K562 (cell line): ENCODE data around the gene PHLDB1. TPM values are rescaled to one million over a fixed set of nuclear protein-coding genes. Genes with fewer than 3 reads are reported as not detected.

Experiments used
- ATAC-seq: fragments of 200-7000 bp; cut with Tn5 transposase; 3 replicates; pipeline ENCODE4 v1.9.1; 2020; ENCODE audit warnings: moderate library complexity
- BruUV-seq: library from RNA; stranded (reverse); fragments of 400-500 nt; replicated peaks from 2 replicates; lab custom pipeline; 2021; lab: Mats Ljungman, UMichigan
- CTCF ChIA-PET: fragments of 300-600 bp; formaldehyde crosslinking; extraction: SDS; loops from one replicate; lab custom pipeline; 2021; ENCODE audit warnings: low intra/inter-chr PET ratio; lab: Yijun Ruan, JAX
- POLR2A ChIA-PET: fragments of 300-600, 350-650 bp; sonication (Branson Sonifier 250); formaldehyde crosslinking; extraction: SDS; loops from one replicate; lab custom pipeline; 2021; ENCODE audit warnings: antibody characterized with exemption, inconsistent platforms; lab: Yijun Ruan, JAX
- DNase-seq, 4 experiments: peaks; one replicate each; pipeline versions ENCODE4 v3.0.0 to v3.0.0-alpha.2; 2011 to 2018; ENCODE audit warnings: low spot score in 3 of 4, mixed read lengths in 3 of 4; ENCODE audit errors: extremely low read depth in 1 of 4
- FAIRE-seq: peaks from 2 replicates; lab custom pipeline; 2011; peaks lifted over from hg19 to GRCh38; lab: Jason Lieb, UNC
- H2AFZ ChIP-seq: 2 replicates; pipeline ENCODE4 v1.6.0; 2011; ENCODE audit warnings: low read depth, low read length, control low read depth, inconsistent platforms
- H3K27ac ChIP-seq: fragments of 200-600 bp; 3 replicates; pipeline ENCODE4 v1.8.0; 2011; ENCODE audit warnings: low read depth, mild to moderate bottlenecking, control low read depth, inconsistent platforms, low read length, moderate library complexity, mixed read lengths; ENCODE audit errors: extremely low read depth
- H3K27me3 ChIP-seq, 2 experiments: fragments of 300-600 bp in 1 of 2; 2 replicates in 1 of 2; 3 replicates in 1 of 2; pipeline versions ENCODE4 v1.6.0 to v1.8.0; 2011; ENCODE audit warnings: inconsistent platforms in 2 of 2, low read length in 2 of 2, mild to moderate bottlenecking in 1 of 2, mixed read lengths in 1 of 2, moderate library complexity in 1 of 2; ENCODE audit not compliant: control insufficient read depth in 2 of 2, insufficient read depth in 2 of 2
- H3K36me3 ChIP-seq: fragments of 300-600 bp; 3 replicates; pipeline ENCODE4 v1.8.0; 2011; ENCODE audit warnings: mild to moderate bottlenecking, low read length, inconsistent platforms; ENCODE audit not compliant: control insufficient read depth, insufficient read depth
- H3K4me1 ChIP-seq, 2 experiments: fragments of 200-600 bp in 1 of 2; replicated peaks in 1 of 2; 2 replicates in 1 of 2; 3 replicates in 1 of 2; pipeline versions ENCODE4 v1.5.1 to v1.8.0; 2011; ENCODE audit warnings: inconsistent platforms in 2 of 2, low read length in 2 of 2, mild to moderate bottlenecking in 1 of 2, mixed read lengths in 1 of 2, moderate library complexity in 1 of 2; ENCODE audit not compliant: control insufficient read depth in 2 of 2, insufficient read depth in 2 of 2
- H3K4me2 ChIP-seq: 2 replicates; pipeline ENCODE4 v1.6.1; 2011; ENCODE audit warnings: low read length, control low read depth, inconsistent platforms, mixed read lengths; ENCODE audit not compliant: insufficient read depth
- H3K4me3 ChIP-seq: fragments of 200-600 bp; sonication (generic), shearing (Covaris generic); 2 replicates; pipeline ENCODE4 v1.5.1; 2016; ENCODE audit warnings: control low read depth, inconsistent platforms
- H3K79me2 ChIP-seq: fragments of 200-600 bp; 3 replicates; pipeline ENCODE4 v1.8.0; 2011; ENCODE audit warnings: low read length, inconsistent platforms; ENCODE audit not compliant: control insufficient read depth, insufficient read depth
- H3K9ac ChIP-seq, 2 experiments: 2 replicates each; pipeline versions ENCODE4 v1.6.0 to v1.6.1; 2011; ENCODE audit warnings: low read depth in 2 of 2, low read length in 2 of 2, control low read depth in 1 of 2, inconsistent platforms in 1 of 2, mild to moderate bottlenecking in 1 of 2, mixed read lengths in 1 of 2; ENCODE audit not compliant: insufficient read depth in 1 of 2
- H3K9me1 ChIP-seq: one replicate; pipeline ENCODE4 v1.6.0; 2011; ENCODE audit warnings: inconsistent platforms, mild to moderate bottlenecking, low read length, moderate library complexity; ENCODE audit not compliant: control insufficient read depth, insufficient read depth
- H3K9me3 ChIP-seq: replicated peaks from 2 replicates; pipeline ENCODE4 v1.5.1; 2011; ENCODE audit warnings: low read depth, low read length, inconsistent platforms; ENCODE audit not compliant: control insufficient read depth, insufficient read depth
- H4K20me1 ChIP-seq: replicated peaks from 2 replicates; pipeline ENCODE4 v1.6.1; 2011; ENCODE audit warnings: low read length, inconsistent platforms, mixed read lengths; ENCODE audit not compliant: control insufficient read depth, insufficient read depth
- CBFA2T2 ChIP-seq: fragments of 450-650 bp; conservative IDR thresholded peaks from 2 replicates; pipeline ENCODE4 v1.6.1; 2017; ENCODE audit warnings: mild to moderate bottlenecking
- CCNT2 ChIP-seq: IDR thresholded peaks from 2 replicates; pipeline ENCODE4 v1.6.1; 2011; ENCODE audit warnings: borderline replicate concordance, low read depth, mild to moderate bottlenecking, moderate library complexity, mixed read lengths, low read length; ENCODE audit not compliant: insufficient read length; ENCODE audit errors: extremely low read depth
- DMBX1 ChIP-seq: fragments of 250-450 bp; sonication (Bioruptor Pico); IDR thresholded peaks from 2 replicates; pipeline ENCODE4 v1.8.0; 2022; ENCODE audit warnings: inconsistent platforms, mild to moderate bottlenecking, moderate library complexity, borderline replicate concordance
- DPF2 ChIP-seq: fragments of 450-650 bp; IDR thresholded peaks from 2 replicates; pipeline ENCODE4 v1.6.1; 2016
- EP300 ChIP-seq: IDR thresholded peaks from 2 replicates; pipeline ENCODE4 v1.6.1; 2012; ENCODE audit warnings: low read length, improper control_type of control experiment
- EZH2 ChIP-seq: IDR thresholded peaks from 2 replicates; pipeline ENCODE4 v1.6.1; 2012; ENCODE audit warnings: low read depth, mild to moderate bottlenecking, inconsistent platforms, low read length, borderline replicate concordance
- KLF13 ChIP-seq: fragments of 450-650 bp; IDR thresholded peaks from 2 replicates; pipeline ENCODE4 v1.6.1; 2016; ENCODE audit warnings: missing genetic modification characterization, low read depth, mild to moderate bottlenecking, missing compliant biosample characterization, moderate library complexity, borderline replicate concordance
- KLF6 ChIP-seq: fragments of 250-450 bp; sonication (Bioruptor Pico); IDR thresholded peaks from 2 replicates; pipeline ENCODE4 v1.4.0; 2020; ENCODE audit warnings: mild to moderate bottlenecking, moderate library complexity, borderline replicate concordance
- PRPF4 ChIP-seq: fragments of 200-400 bp; formaldehyde crosslinking; IDR thresholded peaks from one replicate; pipeline ENCODE4 v1.6.1; 2017; ENCODE audit warnings: low read length, low read depth, mild to moderate bottlenecking; ENCODE audit not compliant: insufficient read depth, poor library complexity, severe bottlenecking
- RERE ChIP-seq: sonication (generic); formaldehyde crosslinking; IDR thresholded peaks from 2 replicates; pipeline ENCODE4 v1.8.0; 2023; ENCODE audit warnings: missing genetic modification reagents, mild to moderate bottlenecking, borderline replicate concordance
- SLC30A9 ChIP-seq: fragments of 250-450 bp; sonication (Bioruptor Pico); IDR thresholded peaks from 2 replicates; pipeline ENCODE4 v1.8.0; 2022; ENCODE audit warnings: mild to moderate bottlenecking, moderate library complexity
- SMAD1 ChIP-seq: fragments of 150-350 bp; IDR thresholded peaks from 2 replicates; pipeline ENCODE4 v1.6.1; 2014; ENCODE audit warnings: low read length, low read depth; ENCODE audit not compliant: partially characterized antibody
- SMAD2 ChIP-seq: fragments of 150-350 bp; IDR thresholded peaks from 2 replicates; pipeline ENCODE4 v1.6.1; 2014; ENCODE audit warnings: low read depth, mild to moderate bottlenecking, low read length
- TAL1 ChIP-seq: fragments of 450-650 bp; IDR thresholded peaks from 2 replicates; pipeline ENCODE4 v1.6.1; 2016; ENCODE audit warnings: mild to moderate bottlenecking
- WHSC1 ChIP-seq: IDR thresholded peaks from one replicate; pipeline ENCODE4 v1.6.1; 2012; ENCODE audit warnings: low read length, control low read depth, inconsistent platforms
- ZFX ChIP-seq: sonication (generic); formaldehyde crosslinking; IDR thresholded peaks from 2 replicates; pipeline ENCODE4 v1.8.0; 2022; ENCODE audit warnings: mild to moderate bottlenecking, missing genetic modification reagents, moderate library complexity
- ZNF134 ChIP-seq: fragments of 250-450 bp; sonication (Bioruptor Pico); conservative IDR thresholded peaks from 2 replicates; pipeline ENCODE4 v1.4.0; 2020
- ZNF143 ChIP-seq: sonication (generic); formaldehyde crosslinking; IDR thresholded peaks from 2 replicates; pipeline ENCODE4 v1.9.0; 2022; ENCODE audit warnings: mild to moderate bottlenecking, missing genetic modification reagents
- ZNF79 ChIP-seq: fragments of 250-450 bp; sonication (Bioruptor Pico); IDR thresholded peaks from 2 replicates; pipeline ENCODE4 v1.4.0; 2020; ENCODE audit warnings: low read depth, mild to moderate bottlenecking, moderate library complexity
- WGBS: fragments of 100-300 bp; shearing (Covaris generic); methylation state at CpG from one replicate; pipeline ENCODE4 v1.1.6; 2016; ENCODE audit warnings: low coverage, mixed read lengths; ENCODE audit not compliant: insufficient coverage; ENCODE audit errors: missing lambda C conversion rate; 5-methylcytosine and 5-hydroxymethylcytosine counted together
- in situ Hi-C: fragments of 300-500 bp; cut with MboI; formaldehyde crosslinking; loops from 4 replicates; pipeline ENCODE4 v1.15.0; 2018; ENCODE audit warnings: inconsistent platforms, mixed read lengths
- intact Hi-C: fragments of 100-400 bp; cut with micrococcal nuclease; formaldehyde crosslinking; loops from 2 replicates; pipeline ENCODE4 v1.14.2; 2022
- polyA plus RNA-seq, 8 experiments: library from polyadenylated mRNA; depleted of rRNA in 4 of 8; stranded (reverse) in 5 of 8; unstranded in 3 of 8; fragments of >200 nt; fragmentation: Nextera tagmentation in 2 of 8; fragmentation: Illumina TruSeq in 1 of 8; extraction: Ambion mirVana in 2 of 8; extraction: Trizol in 1 of 8; gene quantifications; 2 replicates each; pipeline versions ENCODE4 v1.2.1 to v1.2.3, GENCODE V29; 2011 to 2014; ENCODE audit warnings: inconsistent platforms in 1 of 8, missing spikeins in 1 of 8
- total RNA-seq, 7 experiments: library from RNA; depleted of rRNA in 6 of 7; stranded (reverse); fragments of >200 nt in 6 of 7; fragmentation: Illumina TruSeq in 2 of 7; extraction: Trizol in 2 of 7; gene quantifications; 2 replicates each; pipeline versions ENCODE4 v1.2.1 to v1.2.3, GENCODE V29; 2011 to 2021; ENCODE audit warnings: low replicate concordance in 1 of 7

The PHLDB1 gene
- total and polyA plus RNA-seq, 9 of the 15 experiments (the other 6 are each of a cell fraction or from before 2014, with no cell fraction given) = 2.0 to 28.7 (median 16.2) TPM

GRCh38 chr11:118604566-118604965 is 2.8 kb upstream of the PHLDB1 start:
- BruUV-seq = no TSS peak
- Histone ChIP-seq H3K27me3 (no peaks in the 10 kb centered on the region), H3K9me3 (no peaks in the 10 kb centered on the region), H3K9me1 (no peaks in the 10 kb centered on the region), H3K4me3 (no peak overlapping the region), H3K27ac (no peak overlapping the region), H2AFZ (no peak overlapping the region), H3K36me3 (peaks cover 29% of the 10 kb centered on the region), H3K4me1 (peaks cover 48 to 54% of the 10 kb centered on the region in 2 experiments), H3K4me2 (peak overlapping the region; percentile 6; the same call in 1 of the 2 replicates), H3K79me2 (peaks cover 10% of the 10 kb centered on the region; the same call in 2 of the 3 replicates), H3K9ac (no peak overlapping the region), H4K20me1 (0 out of 2 replicates have a peak, but pooled peaks cover 3% of the 10 kb centered on the region)
- FAIRE-seq (no peak), ATAC-seq (no peak), DNase-seq (peak; percentile 26 to 57 (median 36))
- ChIA-PET POLR2A (interaction anchor here (0.6 to 2.6 kb wide), 11 partner anchors 10 to 226 kb away, joined by 3 to 20 read pairs (median 4); no protein-coding TSS in a partner anchor), CTCF (no interaction called here)
- in situ Hi-C loops (no loop called here), intact Hi-C loops (loop anchor here (2.0 kb wide), 1 partner anchor 32 kb away; the partner anchor contains the start of gene ARCN1)
- WGBS = 4% methylated on average over 3 of the region's 3 CpGs
- no peak for TF ChIP-seq SMAD1
- TF ChIP-seq PRPF4 = no peak
- TF ChIP-seq ZNF134 (CRISPR knock-in tag) = no peak
- TF ChIP-seq CCNT2 = no peak
- TF ChIP-seq WHSC1 = no peak
- TF ChIP-seq KLF6 (CRISPR knock-in tag) = no peak
- TF ChIP-seq ZNF143 (CRISPR knock-in tag) = no peak
- no peak for TF ChIP-seq KLF13 (tag)
- no peak for TF ChIP-seq SLC30A9 (CRISPR knock-in tag)
- TF ChIP-seq CBFA2T2 = peak; percentile 24; the same call in 1 of the 2 replicates
- peak; percentile 15; the same call in 1 of the 2 replicates for TF ChIP-seq TAL1
- peak; percentile 6; the same call in 1 of the 2 replicates for TF ChIP-seq EP300
- TF ChIP-seq DPF2 = 0 out of 2 replicates have a peak, but pooled peaks have one; percentile 19
- no peak for TF ChIP-seq SMAD2
- no peak for TF ChIP-seq RERE (CRISPR knock-in tag)
- 0 out of 2 replicates have a peak, but pooled peaks have one; percentile 25 for TF ChIP-seq DMBX1 (CRISPR knock-in tag)
- no peak for TF ChIP-seq ZNF79
- TF ChIP-seq EZH2 = no peak
- peak; percentile 47; the same call in 1 of the 2 replicates for TF ChIP-seq ZFX (CRISPR knock-in tag)
